Upper lobe of left lung (tissue), 6 donors: Measurements from ENCODE around the gene STARD8. TPM values are rescaled to one million over a fixed set of nuclear protein-coding genes. Genes with fewer than 3 reads are reported as not detected.

Experiments
- ATAC-seq, 2 donors: fragments of 200-7000 bp; cut with Tn5 transposase; one replicate each; pipeline ENCODE4 v1.9.1; 2022; ENCODE audit warnings: mild to moderate bottlenecking in 2 of 2, moderate library complexity in 2 of 2; ENCODE audit not compliant: low FRiP score in 2 of 2
- DNase-seq, 2 donors: peaks; one replicate each; pipeline ENCODE4 v3.0.0-alpha.2; 2019 to 2020
- H3K27ac ChIP-seq, 4 donors: fragments of 200-600 bp; sonication (generic); one replicate each; pipeline ENCODE4 v1.5.1; 2016 to 2019
- H3K27me3 ChIP-seq, 4 donors: fragments of 200-600 bp; sonication (generic); one replicate each; pipeline ENCODE4 v1.5.1; 2017 to 2019
- H3K36me3 ChIP-seq, 4 donors: fragments of 200-600 bp; sonication (generic); one replicate each; pipeline ENCODE4 v1.5.1; 2016 to 2019
- H3K4me1 ChIP-seq, 4 donors: fragments of 200-600 bp; sonication (generic); one replicate each; pipeline ENCODE4 v1.5.1; 2018 to 2019
- H3K4me3 ChIP-seq, 4 donors: fragments of 200-600 bp; sonication (generic); one replicate each; pipeline ENCODE4 v1.5.1; 2017 to 2019; ENCODE audit warnings: mild to moderate bottlenecking in 2 of 4, moderate library complexity in 1 of 4
- H3K9me3 ChIP-seq, 4 donors: fragments of 200-600 bp; sonication (generic); one replicate each; pipeline ENCODE4 v1.5.1; 2018 to 2019
- CTCF ChIP-seq, 6 experiments: fragments of 450-650 bp in 4 of 6; fragments of 200-600 bp in 2 of 6; sonication (generic) in 2 of 6; IDR thresholded peaks; one replicate each; pipeline ENCODE4 v1.5.1; 2016 to 2019; ENCODE audit warnings: antibody characterized with exemption in 6 of 6
- EP300 ChIP-seq, 4 donors: sonication (generic); formaldehyde crosslinking; IDR thresholded peaks; one replicate each; pipeline ENCODE4 v1.5.1; 2017; ENCODE audit warnings: antibody characterized with exemption in 4 of 4, control low read depth in 2 of 4
- POLR2A ChIP-seq, 4 donors: fragments of 450-650 bp; IDR thresholded peaks; one replicate each; pipeline ENCODE4 v1.5.1; 2016 to 2017; ENCODE audit warnings: antibody characterized with exemption in 4 of 4, mild to moderate bottlenecking in 2 of 4
- POLR2AphosphoS5 ChIP-seq, 2 donors: sonication (generic); formaldehyde crosslinking; IDR thresholded peaks; one replicate each; pipeline ENCODE4 v1.5.1; 2017; ENCODE audit warnings: antibody characterized with exemption in 2 of 2
- WGBS, 2 donors: methylation state at CpG; one replicate each; pipeline ENCODE4 v1.1.5; 2017 to 2018; 5-methylcytosine and 5-hydroxymethylcytosine counted together
- total RNA-seq, 6 donors: library from RNA; depleted of rRNA in 4 of 6; stranded (reverse); fragments of >200 nt in 4 of 6; gene quantifications; one replicate each; pipeline versions ENCODE4 v1.1.0 to v1.2.1, GENCODE V29; 2016 to 2021
- donor health status: DM: no; HTN: no; CAD: no; lungs with moderate emphysema.
- donor health status: DM: no; HTN: yes; CAD: no; lungs with severe emphysema.

The STARD8 gene
- total RNA-seq, 6 donors from 2014 or later = 13.9 to 43.1 (median 25.8) TPM

- TF ChIP-seq EP300 (IDR thresholded peaks at IDR 0.05) = peak in 1 of 4 donors; percentile 52
- TF ChIP-seq POLR2AphosphoS5 (IDR thresholded peaks at IDR 0.05) = peak; percentile 20 to 54
- TF ChIP-seq POLR2A (IDR thresholded peaks at IDR 0.05) = peak in 1 of 4 donors; percentile 24
- no peak for TF ChIP-seq CTCF (IDR thresholded peaks at IDR 0.05)
- Histone ChIP-seq H3K27me3 (no peaks in the 10 kb centered on the region), H3K9me3 (no peaks in the 10 kb centered on the region), H3K4me1 (peaks cover 7 to 52% (median 17%) of the 10 kb centered on the region in 4 donors), H3K36me3 (no peaks in the 10 kb centered on the region), H3K27ac (peak overlapping the region; percentile 66 to 91 (median 88)), H3K4me3 (peak overlapping the region in 3 of 4 donors; percentile 53 to 66 (median 58))
- ATAC-seq (no peak), DNase-seq (peak in 1 of 2 donors; percentile 42)
- 43 to 59% methylated on average over 4 to 6 of the region's 6 CpGs for WGBS, 2 donors
Measured at GRCh38 chrX:68696267-68696990, 49.0 kb downstream of the STARD8 start.

GRCh38 chrX:68697036-68697435 is 49.6 kb downstream of the STARD8 start:
- peaks cover 7 to 52% (median 22%) of the 10 kb centered on the region in 4 donors for H3K4me1 ChIP-seq
- no peak for ATAC-seq
- WGBS, 2 donors = 43 to 46% methylated on average over 3 to 6 of the region's 6 CpGs
- H3K27me3 ChIP-seq = no peaks in the 10 kb centered on the region
- peak overlapping the region in 1 of 4 donors; percentile 66 for H3K4me3 ChIP-seq
- H3K27ac ChIP-seq = peak overlapping the region; percentile 61 to 91 (median 76)
- no peak for TF ChIP-seq POLR2AphosphoS5 (IDR thresholded peaks at IDR 0.05)
- no peak for TF ChIP-seq EP300 (IDR thresholded peaks at IDR 0.05)
- no peak for TF ChIP-seq POLR2A (IDR thresholded peaks at IDR 0.05)
- TF ChIP-seq CTCF (IDR thresholded peaks at IDR 0.05) = no peak
- no peaks in the 10 kb centered on the region for H3K9me3 ChIP-seq
- no peak for DNase-seq
- H3K36me3 ChIP-seq = no peaks in the 10 kb centered on the region

- DNase-seq = no peak
- TF ChIP-seq EP300 (IDR thresholded peaks at IDR 0.05) = no peak
- TF ChIP-seq CTCF (IDR thresholded peaks at IDR 0.05) = no peak
- peak in 1 of 2 donors; percentile 44 for TF ChIP-seq POLR2AphosphoS5 (IDR thresholded peaks at IDR 0.05)
- Histone ChIP-seq H3K9me3 (no peaks in the 10 kb centered on the region), H3K27ac (peak overlapping the region; percentile 61 to 91 (median 76)), H3K36me3 (no peaks in the 10 kb centered on the region), H3K27me3 (no peaks in the 10 kb centered on the region), H3K4me3 (peak overlapping the region in 1 of 4 donors; percentile 66), H3K4me1 (peaks cover 7 to 58% (median 26%) of the 10 kb centered on the region in 4 donors)
- WGBS, 2 donors = 37 to 53% methylated on average over 5 to 6 of the region's 6 CpGs
- no peak for ATAC-seq
Measured at GRCh38 chrX:68697465-68698125, 50.1 kb downstream of the STARD8 start.

- no peaks in the 10 kb centered on the region for H3K27me3 ChIP-seq
- 80 to 90% methylated on average over 1 to 2 of the region's 2 CpGs for WGBS, 2 donors
- no peaks in the 10 kb centered on the region for H3K36me3 ChIP-seq
- TF ChIP-seq CTCF (IDR thresholded peaks at IDR 0.05) = peak in 1 of 6 experiments; percentile 19
- TF ChIP-seq POLR2A (IDR thresholded peaks at IDR 0.05) = no peak
- peaks cover 7 to 67% (median 31%) of the 10 kb centered on the region in 4 donors for H3K4me1 ChIP-seq
- peak in 1 of 2 donors; percentile 25 for ATAC-seq
- peak overlapping the region; percentile 61 to 91 (median 76) for H3K27ac ChIP-seq
- DNase-seq = no peak
- H3K4me3 ChIP-seq = no peak overlapping the region
- H3K9me3 ChIP-seq = no peaks in the 10 kb centered on the region
Measured at GRCh38 chrX:68698942-68699341, 51.5 kb downstream of the STARD8 start.
